SKM-1 treated with dmso at 0.1 percent for 144 hours (cell line): Measurements from ENCODE around the gene CORO2B.
A peak's percentile ranks its signal among the peaks of the same experiment; 100 is the strongest.
"Not testable (repeated sequence)": the region's sequence is repeated elsewhere in the genome, so short reads cannot be mapped to it uniquely, and the experiment has no call there.

ENCODE experiments used
- DNase-seq: peaks from one replicate; lab custom pipeline; 2025; ENCODE audit not compliant: unreplicated experiment; lab: John Stamatoyannopoulos, UW

The CORO2B gene

DNA sequence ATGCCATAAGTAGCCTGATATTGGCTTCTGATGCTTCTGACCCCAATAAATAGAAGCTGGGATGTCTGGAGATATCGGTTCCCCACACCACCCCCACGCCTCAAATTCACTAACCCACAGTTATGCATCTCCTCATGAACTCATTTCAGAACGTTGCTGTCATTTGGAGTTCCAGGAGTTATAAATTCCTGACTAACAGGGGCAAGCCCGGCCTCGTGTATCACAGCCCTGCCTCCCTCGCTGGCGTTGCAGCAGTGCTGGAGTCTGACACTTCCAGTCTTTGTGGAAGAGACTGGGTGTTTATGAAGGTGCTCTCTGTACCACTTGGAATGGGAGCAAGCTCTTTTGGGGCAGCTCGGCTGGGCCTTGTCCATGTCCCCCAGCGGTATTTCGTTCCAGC, 140.9 kb downstream of the CORO2B start:
- no peak for DNase-seq

DNA sequence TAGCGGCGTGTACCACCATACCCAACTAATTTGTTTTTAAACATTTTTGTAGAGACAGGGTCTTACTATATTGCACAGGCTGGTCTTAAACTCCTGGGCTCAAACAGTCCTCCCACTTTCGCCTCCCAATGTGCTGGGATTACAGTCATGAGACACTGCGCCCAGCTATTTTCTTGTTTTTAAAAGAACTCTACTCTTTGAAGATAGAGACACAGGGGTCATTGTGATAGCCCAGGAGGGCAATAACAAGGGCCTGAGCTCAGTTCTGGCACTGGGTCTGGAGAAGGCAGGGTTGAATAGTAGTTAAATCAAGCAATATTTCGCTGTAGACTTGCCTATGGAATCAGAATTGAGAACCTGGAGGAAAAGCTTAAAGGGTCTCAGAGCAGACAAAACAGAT, 143.1 kb downstream of the CORO2B start:
- no peak for DNase-seq

GRCh38 chr15:68725736-68726135, 146.9 kb downstream of the CORO2B start:
- DNase-seq: peak; percentile 76

GRCh38 chr15:68726246-68726645, 147.5 kb downstream of the CORO2B start:
- DNase-seq: no peak

DNA sequence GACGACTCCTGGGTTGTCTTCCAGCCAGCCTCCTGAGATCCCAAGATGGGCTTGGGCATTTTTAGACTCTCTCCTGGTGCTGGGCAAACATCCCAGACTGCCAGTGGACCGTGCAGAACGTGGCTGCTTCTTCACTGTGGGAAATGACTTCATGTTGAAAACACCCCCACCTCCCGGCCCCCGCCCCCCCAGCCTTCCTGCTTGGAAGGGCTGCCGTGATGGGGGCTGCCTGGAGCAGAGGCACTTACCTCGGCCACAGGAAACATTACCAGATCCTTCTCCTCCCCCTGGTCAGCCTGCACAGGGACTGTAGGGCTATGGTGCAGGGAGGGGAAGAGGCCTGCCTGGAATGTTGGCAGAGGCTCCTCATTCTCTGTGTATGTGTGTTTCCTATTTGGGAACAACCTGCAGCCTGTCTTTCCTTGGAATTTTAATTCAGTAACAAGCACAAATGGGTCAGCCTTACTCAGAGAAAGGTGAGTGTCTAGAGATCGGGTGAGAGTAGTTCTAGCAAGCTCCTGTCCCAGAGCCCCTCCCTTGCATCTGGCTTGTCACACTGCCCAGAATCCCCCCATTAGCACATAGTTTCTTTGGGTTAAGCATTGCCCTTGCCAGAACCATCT, 151.1 kb downstream of the CORO2B start:
- DNase-seq: no peak

- peak; percentile 20 for DNase-seq
Measured at GRCh38 chr15:68730471-68730919, 151.7 kb downstream of the CORO2B start.

- no peak for DNase-seq
Measured at GRCh38 chr15:68730976-68731897, 152.4 kb downstream of the CORO2B start.

- no peak for DNase-seq
Measured at GRCh38 chr15:68732451-68732850, 153.7 kb downstream of the CORO2B start.

- DNase-seq: no peak
Measured at GRCh38 chr15:68733666-68734065, 154.9 kb downstream of the CORO2B start.

GRCh38 chr15:68734352-68734751, 155.6 kb downstream of the CORO2B start:
- DNase-seq: no peak

DNA sequence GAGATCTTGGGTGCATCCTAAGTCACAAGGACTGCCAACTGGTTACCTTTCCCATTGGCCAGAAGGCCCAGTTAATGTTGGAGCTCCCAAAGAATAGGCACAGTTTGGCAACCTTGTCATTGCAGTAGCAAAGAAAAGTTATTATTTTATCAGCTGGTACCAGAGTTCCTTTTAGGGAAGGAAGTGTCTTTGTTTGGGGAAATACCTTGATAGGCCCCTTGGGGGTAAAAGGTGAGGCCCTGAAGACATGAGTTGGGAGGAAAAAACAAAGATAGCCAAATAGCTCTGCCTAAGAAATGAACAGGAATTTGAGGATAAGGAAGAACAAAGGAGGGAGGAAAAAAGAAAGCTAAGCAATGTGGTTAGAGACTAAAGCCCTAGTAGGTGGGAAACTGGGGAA, 156.1 kb downstream of the CORO2B start:
- DNase-seq: no peak

DNA sequence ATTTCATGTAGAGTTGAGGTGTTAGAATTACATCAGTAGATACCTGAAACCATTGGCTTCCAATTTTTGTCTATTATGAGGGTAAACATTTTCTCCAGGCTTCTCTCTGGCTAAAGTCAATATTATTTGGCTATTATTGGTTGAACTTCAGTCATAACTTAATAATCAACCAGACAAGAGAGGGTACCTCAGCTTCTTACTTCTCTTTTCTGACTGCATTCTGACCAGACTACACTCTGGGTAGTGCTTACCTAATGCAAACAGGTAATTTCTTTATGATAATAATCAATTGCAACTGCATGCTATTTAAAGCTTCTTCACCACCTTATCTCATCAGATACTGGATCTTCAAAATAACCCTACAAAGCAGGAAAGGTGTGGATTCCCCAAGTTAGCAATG, 156.8 kb downstream of the CORO2B start:
- DNase-seq: no peak

GRCh38 chr15:68739390-68740080, 160.7 kb downstream of the CORO2B start:
- no peak for DNase-seq

- DNase-seq: no peak
Measured at GRCh38 chr15:68743256-68743655, 164.5 kb downstream of the CORO2B start.

DNA sequence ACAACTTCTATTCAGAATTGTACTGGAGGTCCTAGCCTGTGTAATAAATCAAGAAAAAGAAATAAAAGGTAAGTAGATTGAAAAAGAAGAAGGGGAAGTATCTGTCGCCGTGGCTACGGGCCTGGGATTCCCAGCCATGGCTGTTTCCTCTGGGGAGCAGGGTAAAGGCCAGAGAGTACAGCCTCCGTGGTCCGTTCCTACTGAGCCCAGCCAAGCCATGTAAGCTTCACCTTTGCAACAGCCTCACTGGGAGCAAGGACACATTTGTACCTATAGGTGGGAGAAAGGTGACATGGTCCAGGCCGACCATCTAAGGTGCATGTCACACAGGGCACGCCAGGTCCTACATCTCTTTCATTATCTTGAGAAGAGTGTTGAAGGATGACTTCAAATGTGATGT, 170.6 kb downstream of the CORO2B start:
- no peak for DNase-seq

DNA sequence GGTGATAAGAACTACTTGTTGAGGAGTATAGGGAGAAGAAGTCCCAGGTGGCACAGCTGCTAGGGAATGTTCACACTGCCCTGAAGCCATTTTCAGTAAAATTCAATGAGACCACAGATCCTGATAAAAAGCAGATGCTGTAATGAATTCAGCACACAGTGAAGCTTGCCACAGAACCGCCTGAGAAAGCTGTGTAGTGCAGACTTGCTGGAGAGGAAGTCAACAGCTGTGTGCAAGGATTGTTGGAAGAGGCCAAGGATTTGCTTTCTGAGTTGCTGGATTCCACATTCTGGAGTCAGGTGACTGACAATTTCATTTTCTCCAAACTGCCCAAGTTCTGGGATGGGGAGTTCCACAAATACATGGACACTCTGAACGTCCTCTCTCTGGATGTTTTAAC, 171.0 kb downstream of the CORO2B start:
- DNase-seq: no peak

DNA sequence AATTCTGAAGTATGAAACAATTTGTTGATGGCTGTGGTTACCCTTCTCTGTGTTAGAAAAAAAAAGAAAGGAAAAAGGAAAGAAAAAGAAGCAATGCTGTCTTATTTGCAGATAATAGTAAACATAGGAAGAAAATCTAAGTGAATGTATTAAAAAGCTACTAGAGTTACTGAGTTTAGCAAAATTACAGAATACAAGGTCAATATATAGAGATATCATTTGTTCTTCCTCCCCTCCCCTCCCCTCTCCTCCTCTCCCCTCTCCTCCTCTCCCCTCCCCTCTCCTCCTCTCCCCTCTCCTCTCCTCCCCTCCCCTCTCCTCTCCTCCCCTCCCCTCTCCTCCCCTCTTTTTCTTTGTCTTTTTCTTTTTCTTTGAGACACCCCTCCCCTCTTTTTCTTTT, 172.8 kb downstream of the CORO2B start:
- DNase-seq: no peak

GRCh38 chr15:68755731-68756130, 176.9 kb downstream of the CORO2B start:
- DNase-seq: no peak

GRCh38 chr15:68759982-68760579, 181.3 kb downstream of the CORO2B start:
- DNase-seq: not testable (repeated sequence)

- no peak for DNase-seq
Measured at GRCh38 chr15:68763063-68763462, 184.3 kb downstream of the CORO2B start.

DNA sequence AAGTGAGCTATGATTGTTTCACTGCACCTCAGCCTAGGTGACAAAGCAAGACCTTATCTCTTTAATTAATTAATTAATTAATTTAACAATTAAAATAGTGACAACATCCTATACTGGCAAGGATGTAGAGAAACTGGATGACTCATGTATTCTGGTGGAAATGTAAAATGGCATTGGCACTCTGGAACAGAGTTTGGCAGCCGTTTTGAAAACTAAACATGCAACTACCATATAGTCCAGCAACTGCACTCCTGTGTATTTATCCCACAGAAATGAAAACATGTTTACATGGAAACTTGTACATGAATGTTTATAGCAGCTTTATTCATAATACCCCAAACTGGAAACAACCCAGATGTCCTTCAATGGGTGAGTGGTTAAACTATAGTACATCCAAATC, 185.3 kb downstream of the CORO2B start:
- DNase-seq: no peak
